GM04503 (cell line): ENCODE measurements around the gene PDE11A.

ENCODE experiments used
- DNase-seq: peaks from one replicate; pipeline ENCODE4 v3.0.0-alpha.2; 2012; ENCODE audit warnings: low read depth

The PDE11A gene

GRCh38 chr2:177669201-177669600 is 403.4 kb downstream of the PDE11A start:
- no peak for DNase-seq

GRCh38 chr2:177668617-177669016 is 404.0 kb downstream of the PDE11A start:
- DNase-seq = no peak

GRCh38 chr2:177667626-177668025 is 405.0 kb downstream of the PDE11A start:
- DNase-seq = no peak

GRCh38 chr2:177666408-177666807 is 406.2 kb downstream of the PDE11A start:
- DNase-seq = no peak

GRCh38 chr2:177665948-177666347 is 406.6 kb downstream of the PDE11A start:
- DNase-seq = no peak

- no peak for DNase-seq
These were observed 407.2 kb downstream of the PDE11A start for GRCh38 chr2:177665328-177665727.

GRCh38 chr2:177662895-177663294 is 409.7 kb downstream of the PDE11A start:
- DNase-seq = no peak

- no peak for DNase-seq
These were observed 411.8 kb downstream of the PDE11A start for GRCh38 chr2:177660742-177661141.

- no peak for DNase-seq
These were observed 414.3 kb downstream of the PDE11A start for GRCh38 chr2:177658309-177658708.

- DNase-seq = no peak
These were observed 420.7 kb downstream of the PDE11A start for GRCh38 chr2:177651833-177652232.

GRCh38 chr2:177649568-177650518 is 422.7 kb downstream of the PDE11A start:
- no peak for DNase-seq

GRCh38 chr2:177646791-177647190 is 425.8 kb downstream of the PDE11A start:
- DNase-seq = no peak

- no peak for DNase-seq
These were observed 426.3 kb downstream of the PDE11A start for GRCh38 chr2:177646241-177646640.

- DNase-seq = no peak
These were observed 431.2 kb downstream of the PDE11A start for GRCh38 chr2:177641331-177641730.

GRCh38 chr2:177640423-177640822 is 432.2 kb downstream of the PDE11A start:
- no peak for DNase-seq

GRCh38 chr2:177639262-177639914 is 433.2 kb downstream of the PDE11A start:
- DNase-seq = no peak

GRCh38 chr2:177638507-177638906 is 434.1 kb downstream of the PDE11A start:
- no peak for DNase-seq

- no peak for DNase-seq
These were observed 435.9 kb downstream of the PDE11A start for GRCh38 chr2:177636672-177637071.

GRCh38 chr2:177635696-177636095 is 436.9 kb downstream of the PDE11A start:
- DNase-seq = no peak

- no peak for DNase-seq
These were observed 438.7 kb downstream of the PDE11A start for GRCh38 chr2:177633910-177634294.

- DNase-seq = no peak
These were observed 439.5 kb downstream of the PDE11A start for GRCh38 chr2:177633111-177633510.

- DNase-seq = no peak
These were observed 440.9 kb downstream of the PDE11A start for GRCh38 chr2:177631680-177632079.

- no peak for DNase-seq
These were observed 443.1 kb downstream of the PDE11A start for GRCh38 chr2:177629357-177630024.
